ENCODE measurements around the gene RNGTT. TPM values are rescaled to one million over a fixed set of nuclear protein-coding genes. Genes with fewer than 3 reads are reported as not detected.

The RNGTT gene
- total RNA-seq, 1 donor from 2014 or later: 13.4 TPM

DNA sequence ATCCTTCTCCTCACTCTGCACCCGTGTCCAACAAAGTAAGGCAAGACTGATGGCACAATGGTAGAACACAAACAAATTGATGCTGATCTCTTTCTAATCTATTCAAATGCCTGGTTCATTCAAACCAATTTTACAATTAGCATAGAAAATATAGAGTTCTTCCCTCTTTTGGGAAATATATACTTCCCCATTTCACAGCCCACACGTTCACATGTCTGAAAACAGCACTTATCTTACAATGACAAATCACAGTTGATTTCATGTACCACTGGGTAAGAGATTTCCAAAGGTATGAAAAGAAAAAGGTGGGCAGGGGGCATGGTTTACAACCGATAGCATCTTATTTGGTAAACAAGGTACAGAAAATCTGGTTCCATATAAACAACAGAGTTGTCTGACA lies 137.6 kb downstream of the RNGTT start:
- no peak overlapping the region for H3K4me3 Mint-ChIP-seq
- no peaks in the 10 kb centered on the region for H3K27me3 Mint-ChIP-seq
- no peak overlapping the region for H3K27ac Mint-ChIP-seq
- DNase-seq (ENCODE audit: extremely low spot score, unreplicated experiment): no peak
- TF ChIP-seq, protein P1, sequence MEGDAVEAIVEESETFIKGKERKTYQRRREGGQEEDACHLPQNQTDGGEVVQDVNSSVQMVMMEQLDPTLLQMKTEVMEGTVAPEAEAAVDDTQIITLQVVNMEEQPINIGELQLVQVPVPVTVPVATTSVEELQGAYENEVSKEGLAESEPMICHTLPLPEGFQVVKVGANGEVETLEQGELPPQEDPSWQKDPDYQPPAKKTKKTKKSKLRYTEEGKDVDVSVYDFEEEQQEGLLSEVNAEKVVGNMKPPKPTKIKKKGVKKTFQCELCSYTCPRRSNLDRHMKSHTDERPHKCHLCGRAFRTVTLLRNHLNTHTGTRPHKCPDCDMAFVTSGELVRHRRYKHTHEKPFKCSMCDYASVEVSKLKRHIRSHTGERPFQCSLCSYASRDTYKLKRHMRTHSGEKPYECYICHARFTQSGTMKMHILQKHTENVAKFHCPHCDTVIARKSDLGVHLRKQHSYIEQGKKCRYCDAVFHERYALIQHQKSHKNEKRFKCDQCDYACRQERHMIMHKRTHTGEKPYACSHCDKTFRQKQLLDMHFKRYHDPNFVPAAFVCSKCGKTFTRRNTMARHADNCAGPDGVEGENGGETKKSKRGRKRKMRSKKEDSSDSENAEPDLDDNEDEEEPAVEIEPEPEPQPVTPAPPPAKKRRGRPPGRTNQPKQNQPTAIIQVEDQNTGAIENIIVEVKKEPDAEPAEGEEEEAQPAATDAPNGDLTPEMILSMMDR (conservative IDR thresholded peaks at IDR 0.05): no peak
- peaks cover 7% of the 10 kb centered on the region for H3K9me3 Mint-ChIP-seq
- no peaks in the 10 kb centered on the region for H3K4me1 Mint-ChIP-seq (ENCODE audit: unreplicated experiment)
- peaks cover 17% of the 10 kb centered on the region for H3K36me3 Mint-ChIP-seq

- H3K9me3 Mint-ChIP-seq: peaks cover 7% of the 10 kb centered on the region
- no peak for DNase-seq (ENCODE audit: extremely low spot score, unreplicated experiment)
- no peaks in the 10 kb centered on the region for H3K4me1 Mint-ChIP-seq (ENCODE audit: unreplicated experiment)
- H3K36me3 Mint-ChIP-seq: peaks cover 6% of the 10 kb centered on the region
- H3K27me3 Mint-ChIP-seq: no peaks in the 10 kb centered on the region
- H3K4me3 Mint-ChIP-seq: no peak overlapping the region
- TF ChIP-seq, protein P1 (conservative IDR thresholded peaks at IDR 0.05): no peak
- no peak overlapping the region for H3K27ac Mint-ChIP-seq
Observed at GRCh38 chr6:88823998-88824397, 139.4 kb downstream of the RNGTT start.

DNA sequence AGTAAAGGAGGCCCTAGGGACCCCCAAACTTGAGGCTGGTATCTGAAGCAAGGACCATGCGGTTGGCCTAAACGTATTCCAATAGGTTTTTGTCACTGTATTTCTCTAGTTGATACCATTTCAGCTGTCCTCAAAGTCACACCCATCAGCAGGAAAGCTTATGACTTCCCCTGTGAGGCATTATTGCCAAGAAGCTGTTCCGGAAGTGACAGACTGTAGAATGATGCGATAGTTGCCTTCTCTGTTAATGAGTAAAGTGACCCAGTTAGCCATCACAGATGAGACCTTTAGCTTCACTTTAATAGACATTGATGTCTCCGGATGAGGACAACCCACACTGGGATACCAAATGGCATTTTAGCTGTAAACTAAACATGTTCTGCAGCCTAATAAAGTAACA lies 147.9 kb downstream of the RNGTT start:
- H3K4me3 Mint-ChIP-seq: no peak overlapping the region
- H3K9me3 Mint-ChIP-seq: no peaks in the 10 kb centered on the region
- no peak for DNase-seq (ENCODE audit: extremely low spot score, unreplicated experiment)
- peaks cover 11% of the 10 kb centered on the region for H3K36me3 Mint-ChIP-seq
- H3K27ac Mint-ChIP-seq: no peak overlapping the region
- H3K27me3 Mint-ChIP-seq: no peaks in the 10 kb centered on the region
- H3K4me1 Mint-ChIP-seq (ENCODE audit: unreplicated experiment): peaks cover 5% of the 10 kb centered on the region
- TF ChIP-seq, protein P1 (conservative IDR thresholded peaks at IDR 0.05): no peak

DNA sequence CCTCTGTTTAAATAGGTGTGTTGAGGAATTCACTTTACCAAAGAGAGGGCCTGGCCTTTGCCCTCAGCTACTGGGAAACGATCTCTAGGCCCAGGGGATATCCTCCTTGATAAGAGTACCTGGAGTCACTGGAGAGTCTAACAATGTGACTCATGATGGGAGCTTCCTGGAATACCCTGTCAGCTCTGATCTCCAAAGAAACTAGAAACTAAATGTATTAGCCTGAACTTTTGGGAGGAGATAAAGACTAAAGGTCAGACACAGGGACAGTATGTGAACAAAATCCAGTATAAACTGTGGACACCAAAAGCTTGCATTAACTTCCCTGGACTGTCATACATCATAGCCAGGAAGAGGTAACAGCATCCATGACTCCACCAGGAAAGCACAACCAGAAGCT lies 148.5 kb downstream of the RNGTT start:
- H3K9me3 Mint-ChIP-seq: no peaks in the 10 kb centered on the region
- H3K4me3 Mint-ChIP-seq: no peak overlapping the region
- H3K27me3 Mint-ChIP-seq: no peaks in the 10 kb centered on the region
- H3K4me1 Mint-ChIP-seq (ENCODE audit: unreplicated experiment): peaks cover 5% of the 10 kb centered on the region
- TF ChIP-seq, protein P1 (conservative IDR thresholded peaks at IDR 0.05): no peak
- H3K27ac Mint-ChIP-seq: no peak overlapping the region
- peaks cover 11% of the 10 kb centered on the region for H3K36me3 Mint-ChIP-seq
- no peak for DNase-seq (ENCODE audit: extremely low spot score, unreplicated experiment)

DNA sequence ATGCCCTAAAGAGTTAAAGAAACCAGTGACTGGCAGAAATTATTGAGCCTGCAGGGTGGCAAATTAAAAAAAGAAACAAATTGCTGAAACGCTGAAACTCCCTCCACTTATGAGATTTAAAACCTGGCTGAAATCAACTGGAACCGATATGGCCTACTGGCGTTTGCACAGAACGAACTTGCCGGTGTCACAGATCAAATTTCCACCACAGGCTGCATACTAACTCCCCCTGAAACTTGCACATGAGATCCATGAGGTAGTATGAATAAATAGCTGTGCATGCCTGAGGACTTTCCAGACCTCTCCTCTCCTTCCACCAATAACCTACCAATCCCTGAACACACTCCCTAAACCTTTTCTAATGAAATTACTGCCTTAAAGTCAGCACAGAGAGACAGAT lies 150.4 kb downstream of the RNGTT start:
- TF ChIP-seq, protein P1 (conservative IDR thresholded peaks at IDR 0.05): no peak
- Mint-ChIP-seq H3K4me1 (ENCODE audit: unreplicated experiment) (peaks cover 5% of the 10 kb centered on the region), H3K4me3 (no peak overlapping the region), H3K27ac (no peak overlapping the region), H3K36me3 (peaks cover 11% of the 10 kb centered on the region), H3K9me3 (no peaks in the 10 kb centered on the region), H3K27me3 (no peaks in the 10 kb centered on the region)
- no peak for DNase-seq (ENCODE audit: extremely low spot score, unreplicated experiment)

DNA sequence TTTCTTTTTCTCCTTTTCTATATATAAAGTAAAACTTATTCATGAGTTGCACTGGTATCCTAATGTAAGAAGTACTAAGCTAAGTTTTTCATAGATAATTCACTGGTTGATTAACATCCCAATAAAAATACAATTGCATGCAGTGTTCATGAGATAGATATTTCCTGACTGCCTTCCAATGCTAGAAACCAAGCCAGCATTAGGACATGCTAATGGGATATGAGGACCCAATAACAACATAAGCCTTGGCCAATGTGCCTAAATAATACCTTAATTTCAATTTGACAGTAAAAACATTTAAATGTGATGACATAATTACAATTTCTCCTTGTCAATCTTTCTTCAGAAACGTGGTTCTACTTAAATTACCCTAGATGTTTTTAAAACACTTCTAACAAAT lies 152.7 kb downstream of the RNGTT start:
- no peaks in the 10 kb centered on the region for H3K27me3 Mint-ChIP-seq

More for the DNA sequence above, 152.7 kb downstream of the RNGTT start:
- H3K9me3 Mint-ChIP-seq: no peaks in the 10 kb centered on the region
- TF ChIP-seq, protein P1 (conservative IDR thresholded peaks at IDR 0.05): no peak
- no peak overlapping the region for H3K4me3 Mint-ChIP-seq
- peaks cover 5% of the 10 kb centered on the region for H3K4me1 Mint-ChIP-seq (ENCODE audit: unreplicated experiment)
- peaks cover 20% of the 10 kb centered on the region for H3K36me3 Mint-ChIP-seq
- DNase-seq (ENCODE audit: extremely low spot score, unreplicated experiment): no peak
- H3K27ac Mint-ChIP-seq: no peak overlapping the region

Data from type B pancreatic cell (in vitro differentiated cells).